ENCODE measurements around the gene ANKS1A.

Gene ANKS1A

GRCh38 chr6:35072698-35073055 is 183.6 kb downstream of the ANKS1A start:
- H3K4me1 ChIP-seq (ENCODE audit: low read length): no peaks in the 10 kb centered on the region
- no peaks in the 10 kb centered on the region for H3K9me3 ChIP-seq (replicated peaks; ENCODE audit: insufficient read depth, low read length)
- no peaks in the 10 kb centered on the region for H4K20me1 ChIP-seq (ENCODE audit: insufficient read depth, low read length)
- H3K9me2 ChIP-seq (replicated peaks; ENCODE audit: insufficient read depth, low read length): no peaks in the 10 kb centered on the region
- no peak overlapping the region for H3K4me3 ChIP-seq (ENCODE audit: low read length)
- no peaks in the 10 kb centered on the region for H3K79me2 ChIP-seq (ENCODE audit: low read length)
- H3K36me3 ChIP-seq (replicated peaks; ENCODE audit: insufficient read depth, low read length): no peaks in the 10 kb centered on the region
- no peak overlapping the region for H3K9ac ChIP-seq (ENCODE audit: low read length)
- no peaks in the 10 kb centered on the region for H3F3A ChIP-seq (ENCODE audit: insufficient read depth, low read length)
- no peak overlapping the region for H2AFZ ChIP-seq (ENCODE audit: low read length)
- TF ChIP-seq EZH2phosphoT487 (IDR thresholded peaks at IDR 0.05; ENCODE audit: low read length) (no peak), EZH2 (optimal IDR thresholded peaks at IDR 0.05; ENCODE audit: low read depth, low read length) (no peak)
- TF ChIP-seq, protein P1, sequence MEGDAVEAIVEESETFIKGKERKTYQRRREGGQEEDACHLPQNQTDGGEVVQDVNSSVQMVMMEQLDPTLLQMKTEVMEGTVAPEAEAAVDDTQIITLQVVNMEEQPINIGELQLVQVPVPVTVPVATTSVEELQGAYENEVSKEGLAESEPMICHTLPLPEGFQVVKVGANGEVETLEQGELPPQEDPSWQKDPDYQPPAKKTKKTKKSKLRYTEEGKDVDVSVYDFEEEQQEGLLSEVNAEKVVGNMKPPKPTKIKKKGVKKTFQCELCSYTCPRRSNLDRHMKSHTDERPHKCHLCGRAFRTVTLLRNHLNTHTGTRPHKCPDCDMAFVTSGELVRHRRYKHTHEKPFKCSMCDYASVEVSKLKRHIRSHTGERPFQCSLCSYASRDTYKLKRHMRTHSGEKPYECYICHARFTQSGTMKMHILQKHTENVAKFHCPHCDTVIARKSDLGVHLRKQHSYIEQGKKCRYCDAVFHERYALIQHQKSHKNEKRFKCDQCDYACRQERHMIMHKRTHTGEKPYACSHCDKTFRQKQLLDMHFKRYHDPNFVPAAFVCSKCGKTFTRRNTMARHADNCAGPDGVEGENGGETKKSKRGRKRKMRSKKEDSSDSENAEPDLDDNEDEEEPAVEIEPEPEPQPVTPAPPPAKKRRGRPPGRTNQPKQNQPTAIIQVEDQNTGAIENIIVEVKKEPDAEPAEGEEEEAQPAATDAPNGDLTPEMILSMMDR (IDR thresholded peaks at IDR 0.05; ENCODE audit: low read length): no peak
- H3K27ac ChIP-seq (ENCODE audit: low read length): no peak overlapping the region
- DNase-seq: no peak
- H3K4me2 ChIP-seq (ENCODE audit: low read depth, low read length): no peak overlapping the region
- H3K27me3 ChIP-seq (replicated peaks; ENCODE audit: insufficient read depth, low read length): no peaks in the 10 kb centered on the region

- DNase-seq: no peak
These were observed 184.2 kb downstream of the ANKS1A start for GRCh38 chr6:35073211-35073610.

GRCh38 chr6:35073766-35074471 is 184.9 kb downstream of the ANKS1A start:
- Histone ChIP-seq H3K9me3 (replicated peaks; ENCODE audit: insufficient read depth, low read length) (no peaks in the 10 kb centered on the region), H3K4me2 (ENCODE audit: low read depth, low read length) (no peak overlapping the region), H3K9ac (ENCODE audit: low read length) (no peak overlapping the region), H3K27ac (ENCODE audit: low read length) (no peak overlapping the region), H3K4me3 (ENCODE audit: low read length) (no peak overlapping the region), H2AFZ (ENCODE audit: low read length) (no peak overlapping the region), H3F3A (ENCODE audit: insufficient read depth, low read length) (no peaks in the 10 kb centered on the region), H3K27me3 (replicated peaks; ENCODE audit: insufficient read depth, low read length) (no peaks in the 10 kb centered on the region), H4K20me1 (ENCODE audit: insufficient read depth, low read length) (no peaks in the 10 kb centered on the region), H3K9me2 (replicated peaks; ENCODE audit: insufficient read depth, low read length) (no peaks in the 10 kb centered on the region), H3K79me2 (ENCODE audit: low read length) (no peaks in the 10 kb centered on the region), H3K36me3 (replicated peaks; ENCODE audit: insufficient read depth, low read length) (no peaks in the 10 kb centered on the region), H3K4me1 (ENCODE audit: low read length) (no peaks in the 10 kb centered on the region)
- TF ChIP-seq EZH2 (optimal IDR thresholded peaks at IDR 0.05; ENCODE audit: low read depth, low read length): no peak
- TF ChIP-seq EZH2phosphoT487 (IDR thresholded peaks at IDR 0.05; ENCODE audit: low read length): no peak
- TF ChIP-seq, protein P1 (IDR thresholded peaks at IDR 0.05; ENCODE audit: low read length): no peak
- no peak for DNase-seq

More at GRCh38 chr6:35073211-35073610, 184.2 kb downstream of the ANKS1A start:
- Histone ChIP-seq H3K27me3 (replicated peaks; ENCODE audit: insufficient read depth, low read length) (no peaks in the 10 kb centered on the region), H3K36me3 (replicated peaks; ENCODE audit: insufficient read depth, low read length) (no peaks in the 10 kb centered on the region), H3K79me2 (ENCODE audit: low read length) (no peaks in the 10 kb centered on the region), H3K9me3 (replicated peaks; ENCODE audit: insufficient read depth, low read length) (no peaks in the 10 kb centered on the region), H4K20me1 (ENCODE audit: insufficient read depth, low read length) (no peaks in the 10 kb centered on the region), H3K9ac (ENCODE audit: low read length) (no peak overlapping the region), H3F3A (ENCODE audit: insufficient read depth, low read length) (no peaks in the 10 kb centered on the region), H3K27ac (ENCODE audit: low read length) (no peak overlapping the region), H3K4me1 (ENCODE audit: low read length) (no peaks in the 10 kb centered on the region), H3K4me2 (ENCODE audit: low read depth, low read length) (no peak overlapping the region), H3K4me3 (ENCODE audit: low read length) (no peak overlapping the region), H2AFZ (ENCODE audit: low read length) (no peak overlapping the region), H3K9me2 (replicated peaks; ENCODE audit: insufficient read depth, low read length) (no peaks in the 10 kb centered on the region)
- TF ChIP-seq EZH2 (optimal IDR thresholded peaks at IDR 0.05; ENCODE audit: low read depth, low read length) (no peak), EZH2phosphoT487 (IDR thresholded peaks at IDR 0.05; ENCODE audit: low read length) (no peak)
- TF ChIP-seq, protein P1 (IDR thresholded peaks at IDR 0.05; ENCODE audit: low read length): no peak

All from MM.1S (cell line).